COR-L47 (cell line): ENCODE results near the gene GZF1.
A peak's percentile ranks its signal among the peaks of the same experiment; 100 is the strongest.

Experiments used
- DNase-seq: peaks from one replicate; lab custom pipeline; 2025; lab: John Stamatoyannopoulos, UW

Gene GZF1

GRCh38 chr20:23407781-23408464, 45.9 kb downstream of the GZF1 start:
- no peak for DNase-seq

DNA sequence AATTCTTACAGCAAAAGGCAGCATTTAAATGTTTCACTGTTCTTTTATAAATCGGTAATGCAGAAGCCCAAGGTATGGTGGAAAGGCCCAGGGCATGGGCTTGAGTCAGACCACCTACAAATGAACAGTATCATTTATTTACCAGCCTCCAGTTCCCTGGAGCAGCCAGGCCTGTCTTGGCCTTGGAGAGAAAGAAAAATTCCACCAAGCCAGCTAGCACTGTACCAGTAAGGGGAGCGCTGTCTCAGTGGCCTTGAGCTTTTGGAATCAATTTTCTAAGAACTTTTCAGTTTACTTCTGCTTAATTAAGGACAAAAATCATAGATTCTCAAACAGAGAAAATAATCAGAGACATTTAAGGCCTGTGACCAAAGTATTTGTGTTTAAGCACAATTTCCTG, 47.0 kb downstream of the GZF1 start:
- no peak for DNase-seq

- DNase-seq, result no peak
Observed at GRCh38 chr20:23409800-23410199, 47.8 kb downstream of the GZF1 start.

- DNase-seq, result no peak
Observed at GRCh38 chr20:23410916-23411695, 49.1 kb downstream of the GZF1 start.

GRCh38 chr20:23412026-23412425, 50.0 kb downstream of the GZF1 start:
- DNase-seq, result no peak

DNA sequence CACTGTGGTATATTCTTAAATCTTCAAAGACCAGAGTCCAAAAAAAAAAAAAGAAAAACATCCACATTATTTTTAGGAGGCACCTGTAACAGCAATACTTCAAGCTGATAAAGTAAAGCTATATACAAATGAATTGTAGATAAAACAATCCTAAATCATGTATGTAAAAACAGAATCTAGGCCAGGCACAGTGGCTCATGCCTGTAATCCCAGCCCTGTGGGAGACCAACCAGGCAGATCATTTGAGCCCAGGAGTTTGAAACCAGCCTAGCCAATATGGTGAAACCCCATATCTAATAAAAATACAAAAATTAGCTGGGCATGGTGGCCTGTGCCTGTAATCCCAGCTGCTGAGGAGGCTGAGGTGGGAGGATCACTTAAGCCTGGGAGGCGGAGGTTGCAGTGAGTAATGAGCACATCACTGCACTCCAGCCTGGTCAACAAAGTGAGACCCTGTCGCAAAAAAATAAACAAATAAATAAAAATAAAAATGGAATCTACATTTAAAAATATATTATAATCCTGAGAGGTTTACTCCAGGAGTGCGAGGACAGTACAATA, 52.0 kb downstream of the GZF1 start:
- no peak for DNase-seq

- no peak for DNase-seq
Observed at GRCh38 chr20:23414526-23415188, 52.7 kb downstream of the GZF1 start.

- DNase-seq, result no peak
Observed at GRCh38 chr20:23415555-23415954, 53.6 kb downstream of the GZF1 start.

- no peak for DNase-seq
Observed at GRCh38 chr20:23415959-23416583, 54.1 kb downstream of the GZF1 start.

- no peak for DNase-seq
Observed at GRCh38 chr20:23417861-23418260, 55.9 kb downstream of the GZF1 start.

GRCh38 chr20:23419657-23419994, 57.6 kb downstream of the GZF1 start:
- DNase-seq, result no peak

- DNase-seq, result peak; percentile 45
Observed at GRCh38 chr20:23419995-23420901, 58.3 kb downstream of the GZF1 start.

- peak; percentile 91 for DNase-seq
Observed at GRCh38 chr20:23420943-23421931, 59.3 kb downstream of the GZF1 start, which contains the start of gene NAPB. NAPB (minus strand) TSS chr20:23421488; CDS start chr20:23421402, 86 bp downstream.
